Measurements from ENCODE around the gene AMN1. TPM values are rescaled to one million over a fixed set of nuclear protein-coding genes. Genes with fewer than 3 reads are reported as not detected.
A peak's percentile ranks its signal among the peaks of the same experiment; 100 is the strongest.

The AMN1 gene
- polyA plus RNA-seq, 1 experiment, result 4.2 TPM

DNA sequence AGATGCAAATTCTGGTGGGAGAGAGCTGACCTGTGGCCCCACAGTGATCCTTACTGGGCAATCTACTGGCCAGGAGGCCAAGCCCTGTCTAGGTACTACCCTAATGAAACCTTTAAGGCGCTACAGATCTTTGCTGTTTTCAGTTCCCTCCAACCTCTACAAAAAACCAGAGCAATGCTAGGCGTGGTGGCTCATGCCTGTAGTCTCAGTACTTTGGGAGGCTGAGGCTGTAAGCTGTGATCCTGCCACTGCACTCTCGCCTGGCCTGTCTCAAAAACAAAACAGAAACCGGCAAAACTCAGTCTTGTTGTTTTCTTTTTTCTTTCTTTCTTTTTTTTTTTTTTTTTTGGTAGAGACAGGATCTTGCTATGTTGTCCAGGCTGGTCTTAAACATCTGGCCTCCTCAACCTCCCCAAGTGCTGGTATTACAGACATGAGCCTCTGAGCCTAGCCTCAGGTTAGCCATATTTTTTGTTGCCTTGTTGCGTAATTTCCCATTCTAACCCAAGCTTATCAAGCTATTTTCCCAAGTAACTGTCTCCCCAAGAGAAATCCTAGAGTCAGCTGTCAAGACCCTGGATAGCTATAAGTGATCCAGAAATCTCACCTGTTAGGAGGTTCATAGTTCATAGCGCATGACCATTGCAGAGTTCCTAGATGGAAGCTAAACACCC, 66.5 kb downstream of the AMN1 start:
- TF ChIP-seq, protein P1, sequence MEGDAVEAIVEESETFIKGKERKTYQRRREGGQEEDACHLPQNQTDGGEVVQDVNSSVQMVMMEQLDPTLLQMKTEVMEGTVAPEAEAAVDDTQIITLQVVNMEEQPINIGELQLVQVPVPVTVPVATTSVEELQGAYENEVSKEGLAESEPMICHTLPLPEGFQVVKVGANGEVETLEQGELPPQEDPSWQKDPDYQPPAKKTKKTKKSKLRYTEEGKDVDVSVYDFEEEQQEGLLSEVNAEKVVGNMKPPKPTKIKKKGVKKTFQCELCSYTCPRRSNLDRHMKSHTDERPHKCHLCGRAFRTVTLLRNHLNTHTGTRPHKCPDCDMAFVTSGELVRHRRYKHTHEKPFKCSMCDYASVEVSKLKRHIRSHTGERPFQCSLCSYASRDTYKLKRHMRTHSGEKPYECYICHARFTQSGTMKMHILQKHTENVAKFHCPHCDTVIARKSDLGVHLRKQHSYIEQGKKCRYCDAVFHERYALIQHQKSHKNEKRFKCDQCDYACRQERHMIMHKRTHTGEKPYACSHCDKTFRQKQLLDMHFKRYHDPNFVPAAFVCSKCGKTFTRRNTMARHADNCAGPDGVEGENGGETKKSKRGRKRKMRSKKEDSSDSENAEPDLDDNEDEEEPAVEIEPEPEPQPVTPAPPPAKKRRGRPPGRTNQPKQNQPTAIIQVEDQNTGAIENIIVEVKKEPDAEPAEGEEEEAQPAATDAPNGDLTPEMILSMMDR (IDR thresholded peaks at IDR 0.05; ENCODE audit: insufficient read depth, low read depth, low read length), result no peak
- peaks cover 1% of the 10 kb centered on the region; the same call in 1 of the 2 replicates for H3K36me3 ChIP-seq (ENCODE audit: control insufficient read depth, insufficient read depth, low read length)
- H3K4me3 ChIP-seq (ENCODE audit: low read depth, low read length), result no peak overlapping the region
- POLR2A ChIA-PET, result interaction anchor here (0.6 kb wide), 2 partner anchors 60 to 445 kb away, joined by 4 to 8 read pairs; no protein-coding TSS in a partner anchor
- CTCF ChIA-PET, result interaction anchor here (0.7 kb wide), 2 partner anchors 14 to 391 kb away, joined by 3 to 4 read pairs; no protein-coding TSS in a partner anchor
- no peak for DNase-seq (ENCODE audit: low read depth)
- H3K27me3 ChIP-seq (ENCODE audit: control insufficient read depth, insufficient read depth, low read length), result no peaks in the 10 kb centered on the region

GRCh38 chr12:31659087-31659942, 69.5 kb downstream of the AMN1 start, which contains the start of gene ETFBKMT:
Gene ETFBKMT (plus strand): TSS chr12:31659688. CDS start chr12:31661954, 2,266 bp downstream.
- peak; percentile 44 for DNase-seq (ENCODE audit: low read depth)
- ChIA-PET POLR2A (interaction anchor here (0.5 to 0.7 kb wide), 2 partner anchors 300 to 798 kb away, joined by 3 to 13 read pairs; no protein-coding TSS in a partner anchor), CTCF (no interaction called here)
- H3K4me3 ChIP-seq (ENCODE audit: low read depth, low read length), result peak within 1 kb of the TSS; percentile 72
- H3K27me3 ChIP-seq (ENCODE audit: control insufficient read depth, insufficient read depth, low read length), result no peaks in the 10 kb centered on the region
- TF ChIP-seq, protein P1 (IDR thresholded peaks at IDR 0.05; ENCODE audit: insufficient read depth, low read depth, low read length), result peak; percentile 50
- H3K36me3 ChIP-seq (ENCODE audit: control insufficient read depth, insufficient read depth, low read length), result peaks cover 1% of the 10 kb centered on the region; the same call in 1 of the 2 replicates

GRCh38 chr12:31658471-31659086, 70.2 kb downstream of the AMN1 start:
- ChIA-PET CTCF (interaction anchor here (1.2 kb wide), 1 partner anchor 402 kb away, joined by 3 read pairs; no protein-coding TSS in a partner anchor), POLR2A (interaction anchor here (0.5 kb wide), 1 partner anchor 799 kb away, joined by 3 read pairs; no protein-coding TSS in a partner anchor)
- DNase-seq (ENCODE audit: low read depth), result no peak
- H3K4me3 ChIP-seq (ENCODE audit: low read depth, low read length), result peak overlapping the region; percentile 72
- TF ChIP-seq, protein P1 (IDR thresholded peaks at IDR 0.05; ENCODE audit: insufficient read depth, low read depth, low read length), result no peak
- H3K27me3 ChIP-seq (ENCODE audit: control insufficient read depth, insufficient read depth, low read length), result no peaks in the 10 kb centered on the region
- peaks cover 1% of the 10 kb centered on the region; the same call in 1 of the 2 replicates for H3K36me3 ChIP-seq (ENCODE audit: control insufficient read depth, insufficient read depth, low read length)

DNA sequence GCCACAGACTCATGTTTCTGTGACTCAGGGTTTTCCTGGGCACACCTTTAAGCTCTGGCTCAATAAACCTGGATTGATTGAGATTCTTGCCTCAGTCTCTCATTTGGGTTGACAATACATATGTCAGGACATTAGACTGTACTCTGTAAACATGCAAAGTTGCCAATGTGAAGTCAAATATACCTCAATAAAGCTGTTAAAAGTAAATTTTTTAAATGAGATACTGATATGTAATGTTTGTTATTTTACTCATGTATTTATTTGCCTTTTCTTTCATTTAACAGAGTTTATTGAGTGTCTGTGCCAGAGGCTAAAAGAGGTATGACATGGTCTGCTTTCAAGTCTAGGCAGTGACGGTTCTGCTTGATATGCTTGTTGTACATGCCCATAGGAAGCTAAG, 73.0 kb downstream of the AMN1 start:
- TF ChIP-seq, protein P1 (IDR thresholded peaks at IDR 0.05; ENCODE audit: insufficient read depth, low read depth, low read length), result no peak
- no peak for DNase-seq (ENCODE audit: low read depth)
- H3K36me3 ChIP-seq (ENCODE audit: control insufficient read depth, insufficient read depth, low read length), result no peaks in the 10 kb centered on the region
- no peaks in the 10 kb centered on the region for H3K27me3 ChIP-seq (ENCODE audit: control insufficient read depth, insufficient read depth, low read length)
- CTCF ChIA-PET, result interaction anchor here (0.6 to 1.2 kb wide), 4 partner anchors 9 to 1062 kb away, joined by 3 to 5 read pairs (median 3); no protein-coding TSS in a partner anchor
- H3K4me3 ChIP-seq (ENCODE audit: low read depth, low read length), result no peak overlapping the region
- POLR2A ChIA-PET, result no interaction called here
